ENCODE measurements around the gene MFAP4.

The MFAP4 gene

DNA sequence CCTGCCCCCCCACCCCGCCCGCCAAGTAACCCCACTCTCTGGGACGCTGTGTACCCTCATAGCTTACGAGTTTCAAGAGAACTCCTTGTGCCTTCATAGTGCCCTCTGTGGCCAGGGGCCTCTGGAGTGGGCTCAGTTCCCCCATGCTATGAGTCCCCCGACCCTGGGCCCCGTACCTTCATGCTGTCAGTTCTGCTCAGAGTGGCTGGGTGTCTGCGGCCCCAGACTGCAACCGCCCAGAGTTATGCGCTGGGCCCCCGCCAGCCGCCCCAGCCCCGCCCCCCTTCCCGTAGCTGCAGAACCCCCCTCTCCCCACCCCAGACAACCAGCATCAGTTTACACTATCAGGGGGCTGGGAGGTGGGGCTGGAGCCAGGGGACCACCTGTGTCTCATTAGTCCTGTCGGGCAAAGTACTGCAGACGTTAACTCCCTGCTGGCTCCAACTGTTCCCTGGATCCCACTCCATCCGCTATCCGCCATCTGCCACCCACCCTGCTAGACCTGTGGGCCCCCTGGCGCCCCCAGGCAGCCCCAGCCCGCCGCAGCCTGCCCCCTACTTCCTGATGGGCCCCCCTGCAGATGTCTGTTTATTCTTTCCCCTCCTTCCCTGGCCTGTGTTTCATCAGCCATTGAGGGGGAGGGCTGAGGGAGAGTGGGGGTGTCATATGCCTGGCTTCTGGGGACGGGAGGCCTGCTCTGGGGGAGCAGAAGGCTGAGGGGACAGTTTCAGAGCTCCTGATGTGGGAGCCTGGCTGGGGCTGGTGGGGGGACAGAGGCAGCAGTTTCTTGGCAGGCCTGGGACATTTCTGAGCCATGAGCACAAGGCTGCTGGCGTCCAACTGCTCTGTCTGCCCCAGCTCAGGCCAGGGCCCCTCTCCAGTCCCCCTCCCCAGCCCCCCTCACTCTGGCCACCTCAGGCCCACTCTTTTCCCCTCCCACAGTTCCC, at the start of gene MFAP4:
MFAP4 (minus strand) TSS at position 217 of the 947 bp plus-strand sequence; CDS start at position 182, 35 bp downstream.
- peak; percentile 73 for DNase-seq (ENCODE audit: low read depth)

DNA sequence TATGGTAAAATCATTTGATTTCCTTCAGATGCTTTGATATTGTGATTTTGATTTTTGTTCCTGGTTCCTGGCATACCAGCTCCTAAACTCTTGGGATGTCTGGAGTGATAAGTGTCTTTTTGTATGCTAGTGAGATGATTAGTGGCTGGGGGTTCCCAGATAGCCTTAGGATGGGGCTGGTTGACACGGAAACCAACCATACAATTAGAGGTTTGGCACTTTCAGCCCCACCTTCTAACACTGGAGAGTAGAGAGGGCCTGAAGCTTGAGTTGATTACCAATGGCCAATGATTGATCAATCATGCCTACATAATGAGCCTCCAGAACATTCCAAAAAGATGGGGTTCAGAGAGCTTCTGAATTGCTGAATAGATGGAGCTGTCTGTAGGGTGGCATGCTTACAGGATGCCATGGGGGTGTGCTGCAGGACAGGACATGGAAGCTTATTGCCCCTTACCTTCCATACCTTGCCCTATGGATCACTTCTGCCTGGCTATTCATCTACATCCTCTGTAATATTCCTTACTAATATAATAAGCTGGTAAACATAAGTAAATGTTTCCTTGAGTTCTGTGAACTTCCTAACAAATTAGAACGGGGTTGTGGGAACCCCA, 46.8 kb upstream of the MFAP4 start:
- DNase-seq (ENCODE audit: low read depth): no peak

DNA sequence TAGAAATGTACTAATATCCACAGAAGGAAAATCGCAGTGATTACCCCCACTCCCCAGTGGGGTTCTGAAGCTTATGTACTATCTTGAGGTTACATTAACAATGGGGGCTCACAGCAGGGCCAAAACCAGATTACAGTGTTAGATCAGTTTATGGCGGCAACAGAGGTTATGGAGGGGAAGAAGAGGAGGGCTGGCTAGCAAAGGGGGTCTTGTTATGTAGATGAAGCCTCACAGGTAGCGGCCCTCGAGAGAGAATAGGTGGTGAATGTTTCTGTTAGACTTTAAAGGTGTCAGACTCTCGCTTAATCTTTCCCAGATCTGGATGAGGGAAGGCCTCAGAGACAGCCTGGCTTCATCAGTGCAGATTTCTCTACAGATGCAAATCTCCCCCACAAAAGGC, 46.3 kb upstream of the MFAP4 start:
- DNase-seq (ENCODE audit: low read depth): no peak

GRCh38 chr17:19431691-19432090, 44.7 kb upstream of the MFAP4 start:
- no peak for DNase-seq (ENCODE audit: low read depth)

GRCh38 chr17:19426631-19427030, 39.6 kb upstream of the MFAP4 start:
- no peak for DNase-seq (ENCODE audit: low read depth)

DNA sequence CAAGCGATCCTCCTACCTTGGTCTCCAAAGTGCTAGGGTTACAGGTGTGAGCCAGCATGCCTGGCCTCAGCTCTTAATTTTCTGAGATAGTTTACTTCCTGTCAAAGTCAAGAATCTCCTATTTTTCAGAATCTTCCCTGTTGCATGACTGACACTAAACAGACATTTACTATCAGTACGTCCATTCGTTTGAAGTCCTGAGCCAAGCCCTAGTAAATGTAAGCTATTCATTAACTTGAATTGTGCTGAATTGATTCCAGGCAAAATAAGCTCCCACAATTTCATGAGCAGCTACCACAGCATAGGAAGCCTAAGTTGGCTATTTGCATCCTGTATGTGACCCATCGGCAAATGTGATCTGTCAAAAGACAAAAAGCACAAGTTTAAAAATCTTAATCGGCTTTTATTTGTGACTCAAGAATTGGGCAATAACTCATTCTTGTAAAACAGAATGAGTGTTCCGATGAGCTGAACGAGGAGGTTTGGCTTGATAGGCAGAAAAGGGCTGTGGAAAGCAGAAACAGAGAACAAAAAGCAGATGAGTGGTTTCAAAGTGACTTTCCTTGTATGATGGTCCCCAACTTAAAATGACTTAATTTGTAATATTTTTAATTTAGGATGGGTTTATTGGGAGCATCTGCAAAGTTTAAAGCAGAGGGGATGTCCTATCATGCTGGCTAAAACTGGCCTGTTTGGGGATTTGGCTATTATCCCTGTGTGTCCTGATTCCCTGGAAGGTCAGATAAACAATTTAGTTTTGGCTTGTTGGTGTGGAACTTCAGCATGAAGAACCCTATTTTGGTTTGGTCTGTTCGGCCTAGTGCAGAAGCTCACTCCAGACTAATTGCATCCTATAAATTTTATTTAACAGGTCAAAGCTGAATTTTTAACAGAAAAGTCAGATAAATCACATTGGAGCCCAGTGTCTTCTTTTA, 38.2 kb upstream of the MFAP4 start:
- DNase-seq (ENCODE audit: low read depth): peak; percentile 46

- no peak for DNase-seq (ENCODE audit: low read depth)
Measured at GRCh38 chr17:19421926-19422325, 34.9 kb upstream of the MFAP4 start.

DNA sequence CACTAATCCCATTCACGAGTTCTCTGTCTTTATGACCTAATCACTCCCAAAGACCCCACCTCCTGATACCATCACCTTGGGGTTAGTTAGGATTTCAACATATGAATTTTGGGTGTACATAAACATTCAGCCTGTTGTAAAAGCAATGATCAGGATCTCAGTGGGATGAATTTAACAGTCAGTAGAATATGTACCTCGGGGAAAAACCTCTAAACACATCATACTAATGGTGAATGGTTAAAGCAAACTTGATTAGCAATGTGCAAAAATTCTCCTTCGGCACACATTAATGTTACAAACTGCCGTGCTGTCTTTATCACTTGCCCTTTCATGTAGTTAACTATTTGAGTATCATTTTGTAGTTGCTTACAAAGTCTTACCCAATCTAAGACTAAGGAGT, 34.2 kb upstream of the MFAP4 start:
- DNase-seq (ENCODE audit: low read depth): no peak

DNA sequence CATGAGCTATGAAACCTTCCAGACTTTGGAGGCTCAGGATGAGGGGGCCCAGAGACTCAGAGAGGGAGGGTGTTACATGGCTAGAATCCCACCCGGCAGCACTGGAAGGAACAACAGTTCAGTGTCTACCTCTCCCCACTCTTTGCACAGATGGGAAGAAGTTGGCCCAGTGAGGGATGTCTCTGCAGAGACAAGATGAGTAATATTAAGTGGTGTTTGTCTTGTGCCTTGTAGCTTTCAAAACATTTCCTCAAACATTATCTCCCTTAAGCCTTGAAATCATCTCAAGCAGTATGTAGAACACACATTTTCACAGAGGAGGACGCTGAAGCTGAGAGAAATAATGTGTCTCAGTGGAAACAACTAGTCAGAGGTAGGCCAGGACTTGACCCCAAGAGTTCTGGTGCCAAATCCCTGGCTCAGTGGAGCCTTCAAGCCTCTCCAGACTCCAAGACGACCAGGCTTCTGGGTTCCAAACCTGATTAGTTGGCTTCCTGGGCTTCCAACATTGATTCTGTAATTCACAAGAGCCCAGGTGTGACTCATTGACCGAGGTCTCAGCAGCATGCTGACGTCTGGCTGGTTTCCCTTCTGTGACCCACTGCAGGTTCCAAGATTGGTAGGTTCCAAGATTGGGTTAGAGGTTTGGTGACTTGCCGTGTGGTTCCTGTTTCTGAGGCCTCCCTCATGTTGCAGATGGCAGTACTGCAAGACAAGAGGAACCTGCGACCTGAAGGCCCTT, 31.4 kb upstream of the MFAP4 start:
- DNase-seq (ENCODE audit: low read depth): peak; percentile 72

DNA sequence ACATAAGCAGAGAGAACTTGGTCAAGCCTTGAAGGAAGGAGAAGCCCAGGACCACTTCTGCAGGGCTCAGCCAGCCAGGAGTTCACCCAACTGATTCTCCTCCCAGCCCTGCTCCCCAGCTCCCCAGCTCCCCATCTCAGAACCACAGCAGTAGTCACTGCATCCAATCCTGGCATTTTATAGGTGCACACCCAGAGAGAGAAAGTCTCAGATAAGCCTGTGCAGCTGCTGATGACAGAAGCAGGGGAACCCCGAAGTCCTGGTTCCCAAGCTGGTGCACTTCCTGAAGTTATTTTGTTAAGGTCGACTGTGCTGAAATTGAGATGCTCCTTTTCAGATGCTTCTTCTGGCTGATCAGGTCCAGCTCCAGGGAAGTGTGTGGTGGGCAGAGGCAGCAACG, 30.6 kb upstream of the MFAP4 start:
- DNase-seq (ENCODE audit: low read depth): no peak

GRCh38 chr17:19415806-19416775, 29.1 kb upstream of the MFAP4 start:
- no peak for DNase-seq (ENCODE audit: low read depth)

- no peak for DNase-seq (ENCODE audit: low read depth)
Measured at GRCh38 chr17:19415311-19415710, 28.3 kb upstream of the MFAP4 start.

DNA sequence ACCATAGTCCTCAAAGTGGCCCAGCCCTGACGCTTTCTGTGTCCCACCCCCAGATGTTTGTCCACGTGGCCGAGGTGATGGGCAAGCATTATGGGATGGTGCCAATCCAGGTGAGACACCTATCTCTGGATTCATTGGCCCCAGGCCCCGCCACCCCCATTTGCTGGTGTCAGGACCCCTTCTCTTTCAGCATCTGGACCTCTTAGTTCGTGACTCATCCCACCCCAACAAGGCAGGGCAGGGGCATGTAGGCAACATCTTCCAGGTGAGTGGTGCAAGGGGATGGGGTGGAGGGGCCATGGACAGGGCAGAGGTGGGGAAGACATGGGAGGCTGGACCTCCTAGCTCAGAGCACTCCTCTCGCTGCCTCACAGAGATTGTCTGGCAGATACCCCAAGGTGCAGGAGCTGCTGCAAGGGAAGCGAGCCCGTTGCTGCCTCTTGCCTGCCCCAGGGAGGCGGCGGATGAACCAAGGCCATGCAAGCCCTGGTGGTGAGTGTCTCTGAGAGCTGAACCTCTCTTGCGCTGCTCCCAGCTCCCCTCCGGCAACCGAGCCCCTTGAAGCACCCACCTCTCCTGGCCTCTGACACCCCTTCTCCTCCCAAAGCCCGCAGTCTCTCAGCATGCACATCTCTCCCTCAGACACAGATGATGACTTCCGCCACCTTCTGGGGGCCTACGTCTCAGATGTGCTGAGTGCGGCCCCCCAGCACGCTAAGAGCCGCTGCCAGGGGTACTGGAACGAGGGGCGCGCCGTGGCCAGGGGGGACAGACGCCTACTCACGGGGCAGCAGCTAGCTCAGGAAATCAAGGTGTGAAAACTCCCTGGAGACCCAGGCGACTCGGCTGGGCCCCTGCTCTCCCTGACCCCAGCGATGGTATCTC, 27.6 kb upstream of the MFAP4 start:
- DNase-seq (ENCODE audit: low read depth): no peak

- DNase-seq (ENCODE audit: low read depth): peak; percentile 19
Measured at GRCh38 chr17:19413761-19414160, 26.8 kb upstream of the MFAP4 start.

GRCh38 chr17:19412984-19413383, 26.0 kb upstream of the MFAP4 start:
- no peak for DNase-seq (ENCODE audit: low read depth)

DNA sequence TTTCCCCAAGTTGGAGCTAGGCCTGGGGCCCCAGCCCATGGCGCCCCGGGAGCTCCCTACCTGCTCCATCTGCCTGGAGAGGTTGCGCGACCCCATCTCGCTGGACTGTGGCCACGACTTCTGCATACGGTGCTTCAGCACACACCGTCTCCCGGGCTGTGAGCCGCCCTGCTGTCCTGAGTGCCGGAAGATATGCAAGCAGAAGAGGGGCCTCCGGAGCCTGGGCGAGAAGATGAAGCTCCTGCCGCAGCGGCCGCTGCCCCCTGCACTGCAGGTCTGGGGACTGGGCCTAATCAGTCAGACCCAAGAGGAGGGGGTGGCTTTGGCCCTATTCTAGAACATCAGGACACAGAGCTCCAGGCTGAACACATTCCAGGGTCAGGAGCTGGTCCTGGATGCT, 25.5 kb upstream of the MFAP4 start:
- DNase-seq (ENCODE audit: low read depth): no peak

GRCh38 chr17:19411631-19412030, 24.6 kb upstream of the MFAP4 start:
- no peak for DNase-seq (ENCODE audit: low read depth)

DNA sequence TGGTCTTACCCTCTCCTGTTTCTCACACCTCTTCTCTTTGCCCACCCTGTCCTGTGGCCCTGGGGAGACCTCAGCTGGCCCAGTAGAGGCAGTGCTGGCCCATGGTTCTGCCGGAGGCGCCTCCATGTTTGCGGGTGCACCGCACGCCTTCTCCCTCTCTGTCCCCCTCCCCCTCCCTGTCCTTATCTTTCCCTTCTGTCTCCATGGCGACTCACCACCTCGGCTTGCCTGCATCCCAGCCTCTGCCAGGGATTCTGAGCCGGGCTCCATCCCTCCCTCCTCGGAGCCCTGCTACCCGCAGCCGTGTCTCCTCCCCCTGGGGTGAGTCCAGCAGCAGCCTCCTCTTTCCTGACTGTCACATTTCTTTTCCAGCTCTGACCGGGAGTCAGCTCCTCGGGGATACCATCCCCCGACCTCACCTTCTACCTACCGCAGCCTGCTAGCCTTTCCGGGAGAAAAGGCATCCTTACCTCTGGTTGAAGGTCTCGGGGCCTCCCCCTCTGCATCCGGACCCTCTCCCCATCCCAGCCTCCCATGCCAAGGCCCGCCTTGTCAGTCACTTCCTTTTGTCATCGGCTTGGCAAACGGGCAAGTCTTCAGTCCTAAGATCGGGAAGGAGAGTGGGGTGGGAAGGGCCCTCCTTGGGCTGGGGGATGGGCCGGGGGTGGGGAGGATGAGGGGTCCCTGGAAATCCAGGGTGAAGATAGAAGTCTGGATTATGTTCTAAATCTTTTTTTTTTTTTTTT, 24.1 kb upstream of the MFAP4 start, which contains the start of gene RNF112:
RNF112 (plus strand) TSS at position 358 of the 746 bp plus-strand sequence; CDS start at position 535, 177 bp downstream.
- peak; percentile 73 for DNase-seq (ENCODE audit: low read depth)
